Measurements from ENCODE around the gene CLDN3. TPM values are rescaled to one million over a fixed set of nuclear protein-coding genes. Genes with fewer than 3 reads are reported as not detected.

The CLDN3 gene
- total RNA-seq, 4 donors from 2014 or later: 4.6 to 19.4 (median 12.0) TPM

DNA sequence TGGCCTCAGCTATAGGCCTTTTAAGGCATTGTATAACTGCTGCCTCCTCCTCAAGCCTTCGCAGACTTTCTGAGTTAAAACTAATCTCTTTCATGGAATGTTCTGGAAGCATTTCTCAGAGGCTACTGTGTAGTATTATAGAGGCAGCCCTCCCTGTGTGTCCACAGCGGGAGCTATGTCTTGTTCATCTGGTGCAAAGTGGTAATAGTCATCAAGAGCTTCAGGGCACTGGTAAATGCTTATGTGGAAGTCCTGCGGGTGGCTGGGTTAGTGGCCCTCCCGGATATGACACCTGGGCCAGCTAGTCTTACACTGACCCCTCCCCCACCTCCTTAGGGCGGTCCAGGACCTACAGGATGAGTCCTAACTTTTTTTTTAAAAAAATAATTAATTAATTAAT lies 29.3 kb downstream of the CLDN3 start:
- WGBS: 82% methylated on average over 5 of the region's 5 CpGs
- Histone ChIP-seq H3K27me3 (no peaks in the 10 kb centered on the region), H3K9me3 (no peaks in the 10 kb centered on the region), H3K27ac (peak overlapping the region; percentile 44), H3K36me3 (peaks cover 17% of the 10 kb centered on the region), H3K4me3 (no peak overlapping the region), H3K4me1 (peaks cover 31% of the 10 kb centered on the region)
- DNase-seq (ENCODE audit: low spot score in 2 of 2): no peak
- TF ChIP-seq EP300 (IDR thresholded peaks at IDR 0.05) (no peak), POLR2A (IDR thresholded peaks at IDR 0.05) (no peak), POLR2AphosphoS5 (IDR thresholded peaks at IDR 0.05) (no peak)
- TF ChIP-seq, protein P1, sequence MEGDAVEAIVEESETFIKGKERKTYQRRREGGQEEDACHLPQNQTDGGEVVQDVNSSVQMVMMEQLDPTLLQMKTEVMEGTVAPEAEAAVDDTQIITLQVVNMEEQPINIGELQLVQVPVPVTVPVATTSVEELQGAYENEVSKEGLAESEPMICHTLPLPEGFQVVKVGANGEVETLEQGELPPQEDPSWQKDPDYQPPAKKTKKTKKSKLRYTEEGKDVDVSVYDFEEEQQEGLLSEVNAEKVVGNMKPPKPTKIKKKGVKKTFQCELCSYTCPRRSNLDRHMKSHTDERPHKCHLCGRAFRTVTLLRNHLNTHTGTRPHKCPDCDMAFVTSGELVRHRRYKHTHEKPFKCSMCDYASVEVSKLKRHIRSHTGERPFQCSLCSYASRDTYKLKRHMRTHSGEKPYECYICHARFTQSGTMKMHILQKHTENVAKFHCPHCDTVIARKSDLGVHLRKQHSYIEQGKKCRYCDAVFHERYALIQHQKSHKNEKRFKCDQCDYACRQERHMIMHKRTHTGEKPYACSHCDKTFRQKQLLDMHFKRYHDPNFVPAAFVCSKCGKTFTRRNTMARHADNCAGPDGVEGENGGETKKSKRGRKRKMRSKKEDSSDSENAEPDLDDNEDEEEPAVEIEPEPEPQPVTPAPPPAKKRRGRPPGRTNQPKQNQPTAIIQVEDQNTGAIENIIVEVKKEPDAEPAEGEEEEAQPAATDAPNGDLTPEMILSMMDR (IDR thresholded peaks at IDR 0.05): no peak

DNA sequence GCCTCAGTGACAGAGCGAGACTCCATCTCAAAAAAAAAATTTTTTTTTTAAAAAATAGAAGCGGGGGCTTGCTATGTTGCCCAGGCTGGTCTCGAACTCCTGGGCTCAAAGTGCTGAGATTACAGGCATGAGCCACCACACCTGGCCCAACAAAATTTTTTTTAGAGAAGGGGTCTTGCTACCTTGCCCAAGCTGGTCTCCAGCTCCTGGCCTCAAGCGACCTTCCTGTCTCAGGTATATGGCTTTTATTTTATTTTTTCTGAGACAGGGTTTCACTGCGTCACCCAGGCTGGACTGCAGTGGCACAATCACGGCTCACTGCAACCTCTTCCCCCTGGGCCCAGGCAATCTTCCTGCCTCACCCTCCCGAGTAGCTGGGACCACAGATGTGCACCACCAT lies 29.9 kb downstream of the CLDN3 start:
- WGBS: 91% methylated on average over 7 of the region's 7 CpGs
- Histone ChIP-seq H3K9me3 (no peaks in the 10 kb centered on the region), H3K4me3 (no peak overlapping the region), H3K27ac (peak overlapping the region; percentile 44), H3K36me3 (peaks cover 21% of the 10 kb centered on the region), H3K27me3 (no peaks in the 10 kb centered on the region), H3K4me1 (peaks cover 36% of the 10 kb centered on the region)
- DNase-seq (ENCODE audit: low spot score in 2 of 2): no peak
- TF ChIP-seq POLR2A (IDR thresholded peaks at IDR 0.05): no peak
- TF ChIP-seq EP300 (IDR thresholded peaks at IDR 0.05): no peak
- TF ChIP-seq, protein P1 (IDR thresholded peaks at IDR 0.05): no peak
- no peak for TF ChIP-seq POLR2AphosphoS5 (IDR thresholded peaks at IDR 0.05)

DNA sequence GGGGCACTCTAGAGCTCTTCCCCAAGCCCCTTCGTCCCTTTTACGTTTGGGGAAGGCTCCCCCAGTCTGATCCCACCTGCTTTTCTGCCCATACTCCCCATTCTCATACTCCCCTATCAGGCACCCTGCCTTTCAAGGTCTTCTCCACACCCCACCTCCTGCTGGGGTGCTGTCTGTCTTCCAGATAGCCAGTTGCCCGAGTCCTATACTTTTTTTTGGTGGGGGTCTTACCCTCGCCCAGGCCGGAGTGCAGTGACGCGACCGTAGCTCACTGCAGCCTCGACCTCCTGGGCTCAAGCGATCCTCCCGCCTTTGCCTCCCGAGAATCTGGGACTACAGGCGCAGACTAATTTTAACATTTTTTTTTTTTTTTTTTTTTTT lies 30.7 kb downstream of the CLDN3 start:
- Histone ChIP-seq H3K27ac (peak overlapping the region; percentile 84), H3K4me1 (peaks cover 40% of the 10 kb centered on the region), H3K27me3 (no peaks in the 10 kb centered on the region), H3K36me3 (peaks cover 21% of the 10 kb centered on the region), H3K4me3 (peak overlapping the region; percentile 78), H3K9me3 (no peaks in the 10 kb centered on the region)
- TF ChIP-seq POLR2AphosphoS5 (IDR thresholded peaks at IDR 0.05) (no peak), EP300 (IDR thresholded peaks at IDR 0.05) (no peak), POLR2A (IDR thresholded peaks at IDR 0.05) (no peak)
- TF ChIP-seq, protein P1 (IDR thresholded peaks at IDR 0.05): no peak
- 41% methylated on average over 13 of the region's 13 CpGs for WGBS
- DNase-seq (ENCODE audit: low spot score in 2 of 2): no peak

DNA sequence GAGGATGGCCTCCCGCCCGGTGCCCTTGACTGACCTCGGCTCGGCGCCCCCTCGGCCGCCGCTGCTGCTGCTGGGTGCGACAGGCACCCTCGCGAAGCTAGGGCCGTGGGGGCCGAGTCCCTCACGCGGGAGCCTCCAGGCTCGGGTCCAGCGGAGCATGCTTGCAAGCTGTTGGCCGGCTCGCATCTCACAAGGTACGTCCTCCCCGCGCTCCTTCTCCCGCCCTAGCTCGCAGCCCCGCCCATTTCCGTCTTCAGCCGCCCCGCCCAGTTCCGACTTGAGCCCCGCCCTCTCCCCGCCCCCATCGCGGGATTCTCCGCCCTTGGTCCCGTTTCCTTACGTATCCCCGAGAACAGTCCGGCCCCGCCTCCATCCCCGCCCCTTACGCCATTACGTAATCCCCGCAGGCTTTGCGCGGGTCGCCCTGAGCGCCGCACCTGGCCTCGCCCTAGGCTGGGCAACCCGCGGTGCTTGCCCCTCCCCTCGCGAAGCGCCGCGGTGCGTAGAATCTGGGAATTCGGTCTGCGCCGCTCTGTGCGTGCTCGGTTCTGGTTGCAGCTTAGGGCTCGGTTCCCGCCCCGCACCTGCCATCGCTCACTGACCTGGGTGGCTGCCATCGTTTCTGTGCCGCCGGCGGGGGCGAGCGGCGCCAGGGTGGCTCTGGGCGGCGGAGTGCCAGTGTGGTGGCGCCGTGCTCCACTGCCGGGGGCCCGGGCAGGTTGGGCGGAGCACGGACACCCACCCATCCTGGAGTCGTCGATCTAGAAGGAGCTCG lies 31.3 kb downstream of the CLDN3 start, which contains the start of gene ABHD11:
ABHD11 (minus strand) TSS at position 191 of the 775 bp plus-strand sequence; CDS start at position 159, 32 bp downstream.
- TF ChIP-seq EP300 (IDR thresholded peaks at IDR 0.05) (no peak), POLR2AphosphoS5 (IDR thresholded peaks at IDR 0.05) (peak in 2 of 3 donors; percentile 33 to 87), POLR2A (IDR thresholded peaks at IDR 0.05) (peak in 1 of 2 donors; percentile 61)
- TF ChIP-seq, protein P1 (IDR thresholded peaks at IDR 0.05): no peak
- H3K27ac ChIP-seq: peak within 1 kb of the TSS; percentile 84
- no peaks in the 10 kb centered on the region for H3K9me3 ChIP-seq
- peaks cover 21% of the 10 kb centered on the region for H3K36me3 ChIP-seq
- H3K27me3 ChIP-seq: no peaks in the 10 kb centered on the region
- DNase-seq (ENCODE audit: low spot score in 2 of 2): peak; percentile 99 to 100
- 1% methylated on average over 43 of the region's 84 CpGs for WGBS
- peaks cover 40% of the 10 kb centered on the region for H3K4me1 ChIP-seq
- H3K4me3 ChIP-seq: peak within 1 kb of the TSS; percentile 78

DNA sequence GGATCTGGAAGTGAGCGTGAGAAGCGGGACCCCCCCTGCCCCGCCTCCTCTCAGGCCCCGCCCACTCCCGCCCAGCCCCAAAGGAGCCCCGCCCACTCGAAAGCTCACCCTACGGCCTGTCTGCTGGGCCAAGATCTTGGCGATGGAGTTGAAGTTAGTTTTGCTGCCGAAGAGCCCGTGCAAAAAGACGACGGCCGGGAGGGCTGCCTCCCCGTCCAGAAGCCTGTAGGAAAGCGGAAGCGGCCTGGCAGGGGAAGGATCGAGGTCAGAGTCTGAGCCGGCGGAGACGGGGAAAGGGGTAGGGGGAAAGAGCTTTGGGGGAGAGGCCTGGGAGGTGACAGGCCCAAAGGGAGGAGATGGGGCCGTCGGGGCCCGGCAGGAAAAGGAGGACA lies 31.9 kb downstream of the CLDN3 start:
- H3K9me3 ChIP-seq: no peaks in the 10 kb centered on the region
- peaks cover 21% of the 10 kb centered on the region for H3K36me3 ChIP-seq
- peak overlapping the region; percentile 78 for H3K4me3 ChIP-seq
- H3K27ac ChIP-seq: peak overlapping the region; percentile 84
- H3K27me3 ChIP-seq: no peaks in the 10 kb centered on the region
- TF ChIP-seq, protein P1 (IDR thresholded peaks at IDR 0.05): no peak
- no peak for TF ChIP-seq EP300 (IDR thresholded peaks at IDR 0.05)
- TF ChIP-seq POLR2AphosphoS5 (IDR thresholded peaks at IDR 0.05): no peak
- no peak for TF ChIP-seq POLR2A (IDR thresholded peaks at IDR 0.05)
- 1% methylated on average over 20 of the region's 24 CpGs for WGBS
- H3K4me1 ChIP-seq: peaks cover 37% of the 10 kb centered on the region
- peak in 1 of 2 donors; percentile 80 for DNase-seq (ENCODE audit: low spot score in 2 of 2)

All from suprapubic skin (tissue), 4 donors.